Measurements from ENCODE around the gene RALGAPA2.

DNA sequence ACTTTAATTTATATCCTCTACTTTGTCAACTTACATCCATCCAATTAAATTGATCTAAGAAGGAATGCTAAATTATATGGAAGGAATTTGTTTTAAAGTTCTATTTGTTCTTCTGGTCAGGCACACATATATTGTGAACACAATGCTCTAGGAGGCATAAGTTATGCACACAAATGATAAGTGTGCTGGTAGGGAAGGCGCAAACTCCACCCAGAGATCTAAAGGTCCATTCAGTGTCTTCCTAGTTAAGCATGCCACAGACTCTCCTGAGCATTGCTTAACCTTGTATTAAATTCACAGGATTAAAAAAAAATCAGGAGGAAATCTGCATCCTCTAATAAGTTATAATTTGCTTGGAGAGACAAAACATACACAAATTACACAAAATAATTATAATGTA, 127.3 kb downstream of the RALGAPA2 start:
- TF ChIP-seq, protein P1, sequence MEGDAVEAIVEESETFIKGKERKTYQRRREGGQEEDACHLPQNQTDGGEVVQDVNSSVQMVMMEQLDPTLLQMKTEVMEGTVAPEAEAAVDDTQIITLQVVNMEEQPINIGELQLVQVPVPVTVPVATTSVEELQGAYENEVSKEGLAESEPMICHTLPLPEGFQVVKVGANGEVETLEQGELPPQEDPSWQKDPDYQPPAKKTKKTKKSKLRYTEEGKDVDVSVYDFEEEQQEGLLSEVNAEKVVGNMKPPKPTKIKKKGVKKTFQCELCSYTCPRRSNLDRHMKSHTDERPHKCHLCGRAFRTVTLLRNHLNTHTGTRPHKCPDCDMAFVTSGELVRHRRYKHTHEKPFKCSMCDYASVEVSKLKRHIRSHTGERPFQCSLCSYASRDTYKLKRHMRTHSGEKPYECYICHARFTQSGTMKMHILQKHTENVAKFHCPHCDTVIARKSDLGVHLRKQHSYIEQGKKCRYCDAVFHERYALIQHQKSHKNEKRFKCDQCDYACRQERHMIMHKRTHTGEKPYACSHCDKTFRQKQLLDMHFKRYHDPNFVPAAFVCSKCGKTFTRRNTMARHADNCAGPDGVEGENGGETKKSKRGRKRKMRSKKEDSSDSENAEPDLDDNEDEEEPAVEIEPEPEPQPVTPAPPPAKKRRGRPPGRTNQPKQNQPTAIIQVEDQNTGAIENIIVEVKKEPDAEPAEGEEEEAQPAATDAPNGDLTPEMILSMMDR (IDR thresholded peaks at IDR 0.05; ENCODE audit: insufficient read depth, low read length, poor library complexity, severe bottlenecking): no peak
- no peak for TF ChIP-seq EZH2phosphoT487 (conservative IDR thresholded peaks at IDR 0.05; ENCODE audit: low read length)
